Measurements from ENCODE around the gene S100A2. TPM values are rescaled to one million over a fixed set of nuclear protein-coding genes. Genes with fewer than 3 reads are reported as not detected.

S100A2 gene
- total and polyA plus RNA-seq, 2 experiments from 2014 or later, result 0.66 to 0.89 TPM

DNA sequence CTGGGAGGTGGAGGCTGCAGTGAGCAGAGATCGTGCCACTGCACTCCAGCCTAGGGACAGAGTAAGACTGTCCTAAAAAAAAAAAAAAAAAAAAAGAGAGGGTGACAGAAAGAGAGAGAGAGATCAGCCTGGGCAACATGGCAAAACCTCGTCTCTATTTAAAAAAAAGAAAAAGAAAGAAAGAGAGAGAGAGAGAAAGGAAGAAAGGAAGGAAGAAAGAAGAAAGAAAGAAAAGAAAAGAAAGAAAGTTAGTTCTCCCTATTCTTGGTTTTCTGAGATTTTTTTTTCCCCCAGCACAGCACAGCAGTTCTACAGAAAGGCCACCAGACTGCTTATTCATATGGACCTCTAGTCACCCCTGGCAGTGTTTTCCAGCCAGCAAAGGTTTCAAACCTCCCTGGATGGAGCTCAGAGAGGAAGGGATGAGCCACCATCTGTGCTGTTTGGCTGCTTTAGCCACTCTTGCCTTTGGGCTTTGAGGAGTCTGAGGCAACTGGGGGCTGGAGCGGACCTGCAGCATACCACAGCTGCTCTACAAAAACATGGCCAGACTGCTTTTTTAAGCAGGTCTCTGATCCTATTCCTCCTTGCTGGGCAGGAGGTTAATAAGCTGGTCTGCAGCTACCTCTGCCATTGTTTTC, 40.4 kb downstream of the S100A2 start:
- Histone ChIP-seq H3K4me1 (ENCODE audit: insufficient read depth) (peaks cover 14% of the 10 kb centered on the region; the same call in 1 of the 2 replicates), H4K20me1 (replicated peaks; ENCODE audit: insufficient read depth) (no peaks in the 10 kb centered on the region), H2AFZ (0 out of 2 replicates have a peak overlapping the region, but pooled peaks have one; percentile 52), H3F3A (replicated peaks; ENCODE audit: low read depth) (no peaks in the 10 kb centered on the region), H3K36me3 (ENCODE audit: insufficient read depth) (no peaks in the 10 kb centered on the region), H3K4me3 (no peak overlapping the region), H3K27ac (ENCODE audit: low read depth) (no peak overlapping the region), H3K9me2 (ENCODE audit: insufficient read depth) (no peaks in the 10 kb centered on the region), H3K27me3 (ENCODE audit: insufficient read depth) (no peaks in the 10 kb centered on the region), H3K4me2 (no peak overlapping the region), H3K79me2 (replicated peaks; ENCODE audit: insufficient read depth) (no peaks in the 10 kb centered on the region)
- ATAC-seq (no peak; the same call in 2 of the 3 replicates), DNase-seq (ENCODE audit: low spot score) (no peak)
- H3K36me3 Mint-ChIP-seq (ENCODE audit: low read depth), result no peaks in the 10 kb centered on the region
- H3K9me3 Mint-ChIP-seq, result peaks cover 10% of the 10 kb centered on the region; the same call in 1 of the 3 replicates
- H3K4me1 Mint-ChIP-seq, result peaks cover 28% of the 10 kb centered on the region
- H3K27me3 Mint-ChIP-seq (ENCODE audit: insufficient read depth, low read depth, poor library complexity), result peaks cover 2% of the 10 kb centered on the region
- TF ChIP-seq, protein P1, sequence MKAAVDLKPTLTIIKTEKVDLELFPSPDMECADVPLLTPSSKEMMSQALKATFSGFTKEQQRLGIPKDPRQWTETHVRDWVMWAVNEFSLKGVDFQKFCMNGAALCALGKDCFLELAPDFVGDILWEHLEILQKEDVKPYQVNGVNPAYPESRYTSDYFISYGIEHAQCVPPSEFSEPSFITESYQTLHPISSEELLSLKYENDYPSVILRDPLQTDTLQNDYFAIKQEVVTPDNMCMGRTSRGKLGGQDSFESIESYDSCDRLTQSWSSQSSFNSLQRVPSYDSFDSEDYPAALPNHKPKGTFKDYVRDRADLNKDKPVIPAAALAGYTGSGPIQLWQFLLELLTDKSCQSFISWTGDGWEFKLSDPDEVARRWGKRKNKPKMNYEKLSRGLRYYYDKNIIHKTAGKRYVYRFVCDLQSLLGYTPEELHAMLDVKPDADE (IDR thresholded peaks at IDR 0.05), result no peak
- TF ChIP-seq, protein P2, sequence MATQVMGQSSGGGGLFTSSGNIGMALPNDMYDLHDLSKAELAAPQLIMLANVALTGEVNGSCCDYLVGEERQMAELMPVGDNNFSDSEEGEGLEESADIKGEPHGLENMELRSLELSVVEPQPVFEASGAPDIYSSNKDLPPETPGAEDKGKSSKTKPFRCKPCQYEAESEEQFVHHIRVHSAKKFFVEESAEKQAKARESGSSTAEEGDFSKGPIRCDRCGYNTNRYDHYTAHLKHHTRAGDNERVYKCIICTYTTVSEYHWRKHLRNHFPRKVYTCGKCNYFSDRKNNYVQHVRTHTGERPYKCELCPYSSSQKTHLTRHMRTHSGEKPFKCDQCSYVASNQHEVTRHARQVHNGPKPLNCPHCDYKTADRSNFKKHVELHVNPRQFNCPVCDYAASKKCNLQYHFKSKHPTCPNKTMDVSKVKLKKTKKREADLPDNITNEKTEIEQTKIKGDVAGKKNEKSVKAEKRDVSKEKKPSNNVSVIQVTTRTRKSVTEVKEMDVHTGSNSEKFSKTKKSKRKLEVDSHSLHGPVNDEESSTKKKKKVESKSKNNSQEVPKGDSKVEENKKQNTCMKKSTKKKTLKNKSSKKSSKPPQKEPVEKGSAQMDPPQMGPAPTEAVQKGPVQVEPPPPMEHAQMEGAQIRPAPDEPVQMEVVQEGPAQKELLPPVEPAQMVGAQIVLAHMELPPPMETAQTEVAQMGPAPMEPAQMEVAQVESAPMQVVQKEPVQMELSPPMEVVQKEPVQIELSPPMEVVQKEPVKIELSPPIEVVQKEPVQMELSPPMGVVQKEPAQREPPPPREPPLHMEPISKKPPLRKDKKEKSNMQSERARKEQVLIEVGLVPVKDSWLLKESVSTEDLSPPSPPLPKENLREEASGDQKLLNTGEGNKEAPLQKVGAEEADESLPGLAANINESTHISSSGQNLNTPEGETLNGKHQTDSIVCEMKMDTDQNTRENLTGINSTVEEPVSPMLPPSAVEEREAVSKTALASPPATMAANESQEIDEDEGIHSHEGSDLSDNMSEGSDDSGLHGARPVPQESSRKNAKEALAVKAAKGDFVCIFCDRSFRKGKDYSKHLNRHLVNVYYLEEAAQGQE (IDR thresholded peaks at IDR 0.05; ENCODE audit: unreplicated experiment), result no peak
- TF ChIP-seq POLR2AphosphoS5 (IDR thresholded peaks at IDR 0.05; ENCODE audit: low read depth) (no peak), CREB1 (CRISPR knock-in tag; IDR thresholded peaks at IDR 0.05; ENCODE audit: low read depth) (no peak), EZH2phosphoT487 (IDR thresholded peaks at IDR 0.05; ENCODE audit: unreplicated experiment) (no peak), ZNF331 (CRISPR knock-in tag; IDR thresholded peaks at IDR 0.05; ENCODE audit: low read depth) (no peak), ZNF114 (CRISPR knock-in tag; IDR thresholded peaks at IDR 0.05) (no peak), NANOG (IDR thresholded peaks at IDR 0.05; ENCODE audit: borderline replicate concordance) (no peak), STAT1 (IDR thresholded peaks at IDR 0.05; ENCODE audit: unreplicated experiment) (no peak)
- TF ChIP-seq, protein P3, sequence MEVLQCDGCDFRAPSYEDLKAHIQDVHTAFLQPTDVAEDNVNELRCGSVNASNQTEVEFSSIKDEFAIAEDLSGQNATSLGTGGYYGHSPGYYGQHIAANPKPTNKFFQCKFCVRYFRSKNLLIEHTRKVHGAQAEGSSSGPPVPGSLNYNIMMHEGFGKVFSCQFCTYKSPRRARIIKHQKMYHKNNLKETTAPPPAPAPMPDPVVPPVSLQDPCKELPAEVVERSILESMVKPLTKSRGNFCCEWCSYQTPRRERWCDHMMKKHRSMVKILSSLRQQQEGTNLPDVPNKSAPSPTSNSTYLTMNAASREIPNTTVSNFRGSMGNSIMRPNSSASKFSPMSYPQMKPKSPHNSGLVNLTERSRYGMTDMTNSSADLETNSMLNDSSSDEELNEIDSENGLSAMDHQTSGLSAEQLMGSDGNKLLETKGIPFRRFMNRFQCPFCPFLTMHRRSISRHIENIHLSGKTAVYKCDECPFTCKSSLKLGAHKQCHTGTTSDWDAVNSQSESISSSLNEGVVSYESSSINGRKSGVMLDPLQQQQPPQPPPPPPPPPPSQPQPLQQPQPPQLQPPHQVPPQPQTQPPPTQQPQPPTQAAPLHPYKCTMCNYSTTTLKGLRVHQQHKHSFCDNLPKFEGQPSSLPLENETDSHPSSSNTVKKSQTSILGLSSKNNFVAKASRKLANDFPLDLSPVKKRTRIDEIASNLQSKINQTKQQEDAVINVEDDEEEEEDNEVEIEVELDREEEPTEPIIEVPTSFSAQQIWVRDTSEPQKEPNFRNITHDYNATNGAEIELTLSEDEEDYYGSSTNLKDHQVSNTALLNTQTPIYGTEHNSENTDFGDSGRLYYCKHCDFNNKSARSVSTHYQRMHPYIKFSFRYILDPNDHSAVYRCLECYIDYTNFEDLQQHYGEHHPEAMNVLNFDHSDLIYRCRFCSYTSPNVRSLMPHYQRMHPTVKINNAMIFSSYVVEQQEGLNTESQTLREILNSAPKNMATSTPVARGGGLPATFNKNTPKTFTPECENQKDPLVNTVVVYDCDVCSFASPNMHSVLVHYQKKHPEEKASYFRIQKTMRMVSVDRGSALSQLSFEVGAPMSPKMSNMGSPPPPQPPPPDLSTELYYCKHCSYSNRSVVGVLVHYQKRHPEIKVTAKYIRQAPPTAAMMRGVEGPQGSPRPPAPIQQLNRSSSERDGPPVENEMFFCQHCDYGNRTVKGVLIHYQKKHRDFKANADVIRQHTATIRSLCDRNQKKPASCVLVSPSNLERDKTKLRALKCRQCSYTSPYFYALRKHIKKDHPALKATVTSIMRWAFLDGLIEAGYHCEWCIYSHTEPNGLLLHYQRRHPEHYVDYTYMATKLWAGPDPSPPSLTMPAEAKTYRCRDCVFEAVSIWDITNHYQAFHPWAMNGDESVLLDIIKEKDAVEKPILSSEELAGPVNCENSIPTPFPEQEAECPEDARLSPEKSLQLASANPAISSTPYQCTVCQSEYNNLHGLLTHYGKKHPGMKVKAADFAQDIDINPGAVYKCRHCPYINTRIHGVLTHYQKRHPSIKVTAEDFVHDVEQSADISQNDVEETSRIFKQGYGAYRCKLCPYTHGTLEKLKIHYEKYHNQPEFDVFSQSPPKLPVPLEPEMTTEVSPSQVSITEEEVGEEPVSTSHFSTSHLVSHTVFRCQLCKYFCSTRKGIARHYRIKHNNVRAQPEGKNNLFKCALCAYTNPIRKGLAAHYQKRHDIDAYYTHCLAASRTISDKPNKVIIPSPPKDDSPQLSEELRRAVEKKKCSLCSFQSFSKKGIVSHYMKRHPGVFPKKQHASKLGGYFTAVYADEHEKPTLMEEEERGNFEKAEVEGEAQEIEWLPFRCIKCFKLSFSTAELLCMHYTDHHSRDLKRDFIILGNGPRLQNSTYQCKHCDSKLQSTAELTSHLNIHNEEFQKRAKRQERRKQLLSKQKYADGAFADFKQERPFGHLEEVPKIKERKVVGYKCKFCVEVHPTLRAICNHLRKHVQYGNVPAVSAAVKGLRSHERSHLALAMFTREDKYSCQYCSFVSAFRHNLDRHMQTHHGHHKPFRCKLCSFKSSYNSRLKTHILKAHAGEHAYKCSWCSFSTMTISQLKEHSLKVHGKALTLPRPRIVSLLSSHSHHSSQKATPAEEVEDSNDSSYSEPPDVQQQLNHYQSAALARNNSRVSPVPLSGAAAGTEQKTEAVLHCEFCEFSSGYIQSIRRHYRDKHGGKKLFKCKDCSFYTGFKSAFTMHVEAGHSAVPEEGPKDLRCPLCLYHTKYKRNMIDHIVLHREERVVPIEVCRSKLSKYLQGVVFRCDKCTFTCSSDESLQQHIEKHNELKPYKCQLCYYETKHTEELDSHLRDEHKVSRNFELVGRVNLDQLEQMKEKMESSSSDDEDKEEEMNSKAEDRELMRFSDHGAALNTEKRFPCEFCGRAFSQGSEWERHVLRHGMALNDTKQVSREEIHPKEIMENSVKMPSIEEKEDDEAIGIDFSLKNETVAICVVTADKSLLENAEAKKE (CRISPR knock-in tag; IDR thresholded peaks at IDR 0.05), result no peak
- TF ChIP-seq, protein P4, sequence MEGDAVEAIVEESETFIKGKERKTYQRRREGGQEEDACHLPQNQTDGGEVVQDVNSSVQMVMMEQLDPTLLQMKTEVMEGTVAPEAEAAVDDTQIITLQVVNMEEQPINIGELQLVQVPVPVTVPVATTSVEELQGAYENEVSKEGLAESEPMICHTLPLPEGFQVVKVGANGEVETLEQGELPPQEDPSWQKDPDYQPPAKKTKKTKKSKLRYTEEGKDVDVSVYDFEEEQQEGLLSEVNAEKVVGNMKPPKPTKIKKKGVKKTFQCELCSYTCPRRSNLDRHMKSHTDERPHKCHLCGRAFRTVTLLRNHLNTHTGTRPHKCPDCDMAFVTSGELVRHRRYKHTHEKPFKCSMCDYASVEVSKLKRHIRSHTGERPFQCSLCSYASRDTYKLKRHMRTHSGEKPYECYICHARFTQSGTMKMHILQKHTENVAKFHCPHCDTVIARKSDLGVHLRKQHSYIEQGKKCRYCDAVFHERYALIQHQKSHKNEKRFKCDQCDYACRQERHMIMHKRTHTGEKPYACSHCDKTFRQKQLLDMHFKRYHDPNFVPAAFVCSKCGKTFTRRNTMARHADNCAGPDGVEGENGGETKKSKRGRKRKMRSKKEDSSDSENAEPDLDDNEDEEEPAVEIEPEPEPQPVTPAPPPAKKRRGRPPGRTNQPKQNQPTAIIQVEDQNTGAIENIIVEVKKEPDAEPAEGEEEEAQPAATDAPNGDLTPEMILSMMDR (conservative IDR thresholded peaks at IDR 0.05; ENCODE audit: low read depth in 2 of 2), result no peak
- H3K4me3 Mint-ChIP-seq, result no peak overlapping the region
- no peak overlapping the region for H3K27ac Mint-ChIP-seq

Measured in GM23338 (cell line).